K562 (cell line): ENCODE results near the gene ZNF775. TPM values are rescaled to one million over a fixed set of nuclear protein-coding genes. Genes with fewer than 3 reads are reported as not detected.

Source experiments
- MYC ChIP-seq, 2 experiments: fragments of 250-450 bp in 1 of 2; sonication (Bioruptor Pico) in 1 of 2; IDR thresholded peaks; 2 replicates each; pipeline versions ENCODE4 v1.5.1 to v1.6.1; 2012 to 2021; ENCODE audit warnings: low read depth in 2 of 2, borderline replicate concordance in 1 of 2, improper control_type of control experiment in 1 of 2, low read length in 1 of 2, mild to moderate bottlenecking in 1 of 2, moderate library complexity in 1 of 2
- polyA plus RNA-seq, 8 experiments: library from polyadenylated mRNA; depleted of rRNA in 4 of 8; stranded (reverse) in 5 of 8; unstranded in 3 of 8; fragments of >200 nt; fragmentation: Nextera tagmentation in 2 of 8; fragmentation: Illumina TruSeq in 1 of 8; extraction: Ambion mirVana in 2 of 8; extraction: Trizol in 1 of 8; gene quantifications; 2 replicates each; pipeline versions ENCODE4 v1.2.1 to v1.2.3, GENCODE V29; 2011 to 2014; ENCODE audit warnings: inconsistent platforms in 1 of 8, missing spikeins in 1 of 8
- total RNA-seq, 7 experiments: library from RNA; depleted of rRNA in 6 of 7; stranded (reverse); fragments of >200 nt in 6 of 7; fragmentation: Illumina TruSeq in 2 of 7; extraction: Trizol in 2 of 7; gene quantifications; 2 replicates each; pipeline versions ENCODE4 v1.2.1 to v1.2.3, GENCODE V29; 2011 to 2021; ENCODE audit warnings: low replicate concordance in 1 of 7
- TF ChIP-seq, protein P1 (sequence below): fragments of 450-650 bp; IDR thresholded peaks from 2 replicates; pipeline ENCODE4 v1.6.1; 2016; ENCODE audit warnings: mild to moderate bottlenecking, moderate library complexity
- TF ChIP-seq, protein P2 (sequence below): fragments of 250-450 bp; sonication (Bioruptor Pico); IDR thresholded peaks from 2 replicates; pipeline ENCODE4 v1.5.0; 2020; ENCODE audit warnings: mild to moderate bottlenecking
- TF ChIP-seq, protein P3 (sequence below), 2 experiments: fragments of 200-800 bp in 1 of 2; sonication (Bioruptor generic) in 1 of 2; sonication (generic) in 1 of 2; formaldehyde crosslinking in 1 of 2; IDR thresholded peaks in 1 of 2; conservative IDR thresholded peaks in 1 of 2; 2 replicates each; pipeline versions ENCODE4 v1.5.0 to v1.6.1; 2016 to 2020; ENCODE audit warnings: missing compliant biosample characterization in 1 of 2, missing genetic modification characterization in 1 of 2, missing genetic modification reagents in 1 of 2

The ZNF775 gene
- total and polyA plus RNA-seq, 9 of the 15 experiments (the other 6 are each of a cell fraction or from before 2014, with no cell fraction given): 0.04 to 18.7 (median 4.9) TPM

DNA sequence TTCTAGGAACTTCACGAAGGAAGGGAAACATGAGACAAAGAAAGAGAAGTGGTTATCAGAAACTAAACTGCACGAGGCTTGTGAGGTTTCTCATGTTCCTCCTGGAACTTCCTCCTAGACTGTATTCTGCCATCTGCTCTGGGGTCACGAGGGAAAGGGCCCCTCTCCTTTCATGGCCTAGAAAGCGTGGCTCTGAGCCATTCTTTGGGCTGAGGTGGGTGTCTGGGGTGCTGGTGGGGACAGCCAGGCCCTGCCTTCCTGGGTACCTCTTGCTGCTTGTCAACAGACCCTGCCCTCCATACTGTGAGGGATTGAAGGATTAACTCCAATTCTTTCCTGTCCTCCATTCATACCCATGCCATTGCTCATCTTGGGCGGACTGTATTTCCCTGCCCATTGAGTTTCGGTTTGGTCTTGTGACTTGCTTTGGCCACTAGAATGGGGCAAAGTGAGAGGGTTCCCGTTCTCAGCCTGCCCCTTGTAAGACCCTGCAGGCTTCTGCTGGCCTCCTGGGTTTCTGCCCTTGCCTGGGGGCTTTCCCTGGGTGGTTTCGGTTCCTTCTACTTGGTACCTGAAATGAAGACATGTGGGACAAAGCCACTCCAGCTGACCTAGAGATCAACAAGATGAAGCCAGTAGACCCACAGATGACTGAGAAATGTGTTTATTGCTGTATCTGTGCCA, 56.4 kb downstream of the ZNF775 start (continued):
- TF ChIP-seq, protein P1, sequence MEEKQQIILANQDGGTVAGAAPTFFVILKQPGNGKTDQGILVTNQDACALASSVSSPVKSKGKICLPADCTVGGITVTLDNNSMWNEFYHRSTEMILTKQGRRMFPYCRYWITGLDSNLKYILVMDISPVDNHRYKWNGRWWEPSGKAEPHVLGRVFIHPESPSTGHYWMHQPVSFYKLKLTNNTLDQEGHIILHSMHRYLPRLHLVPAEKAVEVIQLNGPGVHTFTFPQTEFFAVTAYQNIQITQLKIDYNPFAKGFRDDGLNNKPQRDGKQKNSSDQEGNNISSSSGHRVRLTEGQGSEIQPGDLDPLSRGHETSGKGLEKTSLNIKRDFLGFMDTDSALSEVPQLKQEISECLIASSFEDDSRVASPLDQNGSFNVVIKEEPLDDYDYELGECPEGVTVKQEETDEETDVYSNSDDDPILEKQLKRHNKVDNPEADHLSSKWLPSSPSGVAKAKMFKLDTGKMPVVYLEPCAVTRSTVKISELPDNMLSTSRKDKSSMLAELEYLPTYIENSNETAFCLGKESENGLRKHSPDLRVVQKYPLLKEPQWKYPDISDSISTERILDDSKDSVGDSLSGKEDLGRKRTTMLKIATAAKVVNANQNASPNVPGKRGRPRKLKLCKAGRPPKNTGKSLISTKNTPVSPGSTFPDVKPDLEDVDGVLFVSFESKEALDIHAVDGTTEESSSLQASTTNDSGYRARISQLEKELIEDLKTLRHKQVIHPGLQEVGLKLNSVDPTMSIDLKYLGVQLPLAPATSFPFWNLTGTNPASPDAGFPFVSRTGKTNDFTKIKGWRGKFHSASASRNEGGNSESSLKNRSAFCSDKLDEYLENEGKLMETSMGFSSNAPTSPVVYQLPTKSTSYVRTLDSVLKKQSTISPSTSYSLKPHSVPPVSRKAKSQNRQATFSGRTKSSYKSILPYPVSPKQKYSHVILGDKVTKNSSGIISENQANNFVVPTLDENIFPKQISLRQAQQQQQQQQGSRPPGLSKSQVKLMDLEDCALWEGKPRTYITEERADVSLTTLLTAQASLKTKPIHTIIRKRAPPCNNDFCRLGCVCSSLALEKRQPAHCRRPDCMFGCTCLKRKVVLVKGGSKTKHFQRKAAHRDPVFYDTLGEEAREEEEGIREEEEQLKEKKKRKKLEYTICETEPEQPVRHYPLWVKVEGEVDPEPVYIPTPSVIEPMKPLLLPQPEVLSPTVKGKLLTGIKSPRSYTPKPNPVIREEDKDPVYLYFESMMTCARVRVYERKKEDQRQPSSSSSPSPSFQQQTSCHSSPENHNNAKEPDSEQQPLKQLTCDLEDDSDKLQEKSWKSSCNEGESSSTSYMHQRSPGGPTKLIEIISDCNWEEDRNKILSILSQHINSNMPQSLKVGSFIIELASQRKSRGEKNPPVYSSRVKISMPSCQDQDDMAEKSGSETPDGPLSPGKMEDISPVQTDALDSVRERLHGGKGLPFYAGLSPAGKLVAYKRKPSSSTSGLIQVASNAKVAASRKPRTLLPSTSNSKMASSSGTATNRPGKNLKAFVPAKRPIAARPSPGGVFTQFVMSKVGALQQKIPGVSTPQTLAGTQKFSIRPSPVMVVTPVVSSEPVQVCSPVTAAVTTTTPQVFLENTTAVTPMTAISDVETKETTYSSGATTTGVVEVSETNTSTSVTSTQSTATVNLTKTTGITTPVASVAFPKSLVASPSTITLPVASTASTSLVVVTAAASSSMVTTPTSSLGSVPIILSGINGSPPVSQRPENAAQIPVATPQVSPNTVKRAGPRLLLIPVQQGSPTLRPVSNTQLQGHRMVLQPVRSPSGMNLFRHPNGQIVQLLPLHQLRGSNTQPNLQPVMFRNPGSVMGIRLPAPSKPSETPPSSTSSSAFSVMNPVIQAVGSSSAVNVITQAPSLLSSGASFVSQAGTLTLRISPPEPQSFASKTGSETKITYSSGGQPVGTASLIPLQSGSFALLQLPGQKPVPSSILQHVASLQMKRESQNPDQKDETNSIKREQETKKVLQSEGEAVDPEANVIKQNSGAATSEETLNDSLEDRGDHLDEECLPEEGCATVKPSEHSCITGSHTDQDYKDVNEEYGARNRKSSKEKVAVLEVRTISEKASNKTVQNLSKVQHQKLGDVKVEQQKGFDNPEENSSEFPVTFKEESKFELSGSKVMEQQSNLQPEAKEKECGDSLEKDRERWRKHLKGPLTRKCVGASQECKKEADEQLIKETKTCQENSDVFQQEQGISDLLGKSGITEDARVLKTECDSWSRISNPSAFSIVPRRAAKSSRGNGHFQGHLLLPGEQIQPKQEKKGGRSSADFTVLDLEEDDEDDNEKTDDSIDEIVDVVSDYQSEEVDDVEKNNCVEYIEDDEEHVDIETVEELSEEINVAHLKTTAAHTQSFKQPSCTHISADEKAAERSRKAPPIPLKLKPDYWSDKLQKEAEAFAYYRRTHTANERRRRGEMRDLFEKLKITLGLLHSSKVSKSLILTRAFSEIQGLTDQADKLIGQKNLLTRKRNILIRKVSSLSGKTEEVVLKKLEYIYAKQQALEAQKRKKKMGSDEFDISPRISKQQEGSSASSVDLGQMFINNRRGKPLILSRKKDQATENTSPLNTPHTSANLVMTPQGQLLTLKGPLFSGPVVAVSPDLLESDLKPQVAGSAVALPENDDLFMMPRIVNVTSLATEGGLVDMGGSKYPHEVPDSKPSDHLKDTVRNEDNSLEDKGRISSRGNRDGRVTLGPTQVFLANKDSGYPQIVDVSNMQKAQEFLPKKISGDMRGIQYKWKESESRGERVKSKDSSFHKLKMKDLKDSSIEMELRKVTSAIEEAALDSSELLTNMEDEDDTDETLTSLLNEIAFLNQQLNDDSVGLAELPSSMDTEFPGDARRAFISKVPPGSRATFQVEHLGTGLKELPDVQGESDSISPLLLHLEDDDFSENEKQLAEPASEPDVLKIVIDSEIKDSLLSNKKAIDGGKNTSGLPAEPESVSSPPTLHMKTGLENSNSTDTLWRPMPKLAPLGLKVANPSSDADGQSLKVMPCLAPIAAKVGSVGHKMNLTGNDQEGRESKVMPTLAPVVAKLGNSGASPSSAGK: peak; percentile 79
- TF ChIP-seq, protein P2, sequence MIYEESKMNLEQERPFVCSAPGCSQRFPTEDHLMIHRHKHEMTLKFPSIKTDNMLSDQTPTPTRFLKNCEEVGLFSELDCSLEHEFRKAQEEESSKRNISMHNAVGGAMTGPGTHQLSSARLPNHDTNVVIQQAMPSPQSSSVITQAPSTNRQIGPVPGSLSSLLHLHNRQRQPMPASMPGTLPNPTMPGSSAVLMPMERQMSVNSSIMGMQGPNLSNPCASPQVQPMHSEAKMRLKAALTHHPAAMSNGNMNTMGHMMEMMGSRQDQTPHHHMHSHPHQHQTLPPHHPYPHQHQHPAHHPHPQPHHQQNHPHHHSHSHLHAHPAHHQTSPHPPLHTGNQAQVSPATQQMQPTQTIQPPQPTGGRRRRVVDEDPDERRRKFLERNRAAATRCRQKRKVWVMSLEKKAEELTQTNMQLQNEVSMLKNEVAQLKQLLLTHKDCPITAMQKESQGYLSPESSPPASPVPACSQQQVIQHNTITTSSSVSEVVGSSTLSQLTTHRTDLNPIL (CRISPR knock-in tag): 0 out of 2 replicates have a peak, but pooled peaks have one; percentile 15
- TF ChIP-seq, protein P3, sequence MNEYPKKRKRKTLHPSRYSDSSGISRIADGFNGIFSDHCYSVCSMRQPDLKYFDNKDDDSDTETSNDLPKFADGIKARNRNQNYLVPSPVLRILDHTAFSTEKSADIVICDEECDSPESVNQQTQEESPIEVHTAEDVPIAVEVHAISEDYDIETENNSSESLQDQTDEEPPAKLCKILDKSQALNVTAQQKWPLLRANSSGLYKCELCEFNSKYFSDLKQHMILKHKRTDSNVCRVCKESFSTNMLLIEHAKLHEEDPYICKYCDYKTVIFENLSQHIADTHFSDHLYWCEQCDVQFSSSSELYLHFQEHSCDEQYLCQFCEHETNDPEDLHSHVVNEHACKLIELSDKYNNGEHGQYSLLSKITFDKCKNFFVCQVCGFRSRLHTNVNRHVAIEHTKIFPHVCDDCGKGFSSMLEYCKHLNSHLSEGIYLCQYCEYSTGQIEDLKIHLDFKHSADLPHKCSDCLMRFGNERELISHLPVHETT (CRISPR knock-in tag; conservative IDR thresholded peaks at IDR 0.05 in 1 of 2, IDR thresholded peaks at IDR 0.05 in 1 of 2): peak in 1 of 2 experiments; percentile 18; a peak in 1 of 4 replicates
- TF ChIP-seq MYC (IDR thresholded peaks at IDR 0.05; ENCODE audit: low read depth, low read length) (0 out of 2 replicates have a peak, but pooled peaks have one; percentile 27), MYC (CRISPR knock-in tag; IDR thresholded peaks at IDR 0.05; ENCODE audit: borderline replicate concordance, low read depth) (0 out of 2 replicates have a peak, but pooled peaks have one; percentile 17)
